Gastrocnemius medialis (tissue), 4 donors: ENCODE measurements around the gene MACC1.

Source experiments
- POLR2A ChIP-seq, 2 donors: fragments of 450-650 bp; IDR thresholded peaks; one replicate each; pipeline ENCODE4 v1.6.1; 2017; ENCODE audit warnings: antibody characterized with exemption in 2 of 2, mild to moderate bottlenecking in 2 of 2, moderate library complexity in 2 of 2
- TF ChIP-seq, protein P1 (sequence below), 5 experiments: fragments of 450-650 bp in 3 of 5; fragments of 200-600 bp in 2 of 5; sonication (generic) in 2 of 5; IDR thresholded peaks in 4 of 5; conservative IDR thresholded peaks in 1 of 5; 1 replicate in 4 of 5; 2 replicates in 1 of 5; pipeline ENCODE4 v1.5.1; 2016 to 2019; ENCODE audit warnings: antibody characterized with exemption in 5 of 5, mild to moderate bottlenecking in 3 of 5, moderate library complexity in 3 of 5

DNA sequence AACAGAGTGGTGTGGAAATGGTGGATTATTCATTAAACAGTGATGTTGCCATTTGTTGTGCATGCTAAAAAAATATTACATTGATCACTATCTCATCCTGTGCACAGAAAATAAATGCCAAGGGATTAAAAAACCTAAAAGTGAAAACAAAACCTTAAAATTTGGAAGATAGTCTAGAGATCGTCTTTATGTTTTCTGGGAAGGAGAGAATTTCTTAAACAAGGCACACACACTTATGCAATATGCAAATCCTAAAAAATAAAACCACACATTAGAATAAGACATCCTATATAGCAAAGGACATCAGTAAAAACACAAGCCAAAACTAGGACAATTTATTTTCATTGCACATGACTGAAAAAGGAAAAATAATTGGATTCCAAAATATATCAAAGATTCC is 54.5 kb downstream of the MACC1 start:
- TF ChIP-seq, protein P1, sequence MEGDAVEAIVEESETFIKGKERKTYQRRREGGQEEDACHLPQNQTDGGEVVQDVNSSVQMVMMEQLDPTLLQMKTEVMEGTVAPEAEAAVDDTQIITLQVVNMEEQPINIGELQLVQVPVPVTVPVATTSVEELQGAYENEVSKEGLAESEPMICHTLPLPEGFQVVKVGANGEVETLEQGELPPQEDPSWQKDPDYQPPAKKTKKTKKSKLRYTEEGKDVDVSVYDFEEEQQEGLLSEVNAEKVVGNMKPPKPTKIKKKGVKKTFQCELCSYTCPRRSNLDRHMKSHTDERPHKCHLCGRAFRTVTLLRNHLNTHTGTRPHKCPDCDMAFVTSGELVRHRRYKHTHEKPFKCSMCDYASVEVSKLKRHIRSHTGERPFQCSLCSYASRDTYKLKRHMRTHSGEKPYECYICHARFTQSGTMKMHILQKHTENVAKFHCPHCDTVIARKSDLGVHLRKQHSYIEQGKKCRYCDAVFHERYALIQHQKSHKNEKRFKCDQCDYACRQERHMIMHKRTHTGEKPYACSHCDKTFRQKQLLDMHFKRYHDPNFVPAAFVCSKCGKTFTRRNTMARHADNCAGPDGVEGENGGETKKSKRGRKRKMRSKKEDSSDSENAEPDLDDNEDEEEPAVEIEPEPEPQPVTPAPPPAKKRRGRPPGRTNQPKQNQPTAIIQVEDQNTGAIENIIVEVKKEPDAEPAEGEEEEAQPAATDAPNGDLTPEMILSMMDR (IDR thresholded peaks at IDR 0.05 in 4 of 5, conservative IDR thresholded peaks at IDR 0.05 in 1 of 5), result no peak
- no peak for TF ChIP-seq POLR2A (IDR thresholded peaks at IDR 0.05)
